Natural killer cell (primary cell): Measurements from ENCODE around the gene SPAG6. TPM values are rescaled to one million over a fixed set of nuclear protein-coding genes. Genes with fewer than 3 reads are reported as not detected.

ENCODE experiments used
- ATAC-seq, 3 donors: fragments of 150-1000 bp in 2 of 3; fragments of 200-7000 bp in 1 of 3; cut with Tn5 transposase; 1 replicate in 1 of 3; 2 replicates in 2 of 3; pipeline ENCODE4 v1.10.0; 2021; ENCODE audit warnings: mild to moderate bottlenecking in 2 of 3, moderate library complexity in 2 of 3
- DNase-seq, 2 donors: peaks; one replicate each; pipeline versions ENCODE4 v3.0.0 to v3.0.0-alpha.2; 2013 to 2021; ENCODE audit warnings: mixed read lengths in 1 of 2
- H3K27ac ChIP-seq: one replicate; pipeline ENCODE4 v1.5.1; 2013; ENCODE audit warnings: mild to moderate bottlenecking, low read length
- H3K27me3 ChIP-seq: one replicate; pipeline ENCODE4 v1.6.1; 2013; ENCODE audit warnings: low read length; ENCODE audit not compliant: control insufficient read depth, insufficient read depth
- H3K36me3 ChIP-seq: one replicate; pipeline ENCODE4 v1.6.1; 2013; ENCODE audit warnings: low read length; ENCODE audit not compliant: control insufficient read depth, insufficient read depth
- H3K4me1 ChIP-seq: one replicate; pipeline ENCODE4 v1.6.1; 2013; ENCODE audit warnings: low read length; ENCODE audit not compliant: control insufficient read depth, insufficient read depth
- H3K4me3 ChIP-seq: one replicate; pipeline ENCODE4 v1.5.1; 2013; ENCODE audit warnings: low read length
- H3K9me3 ChIP-seq: one replicate; pipeline ENCODE4 v1.6.1; 2013; ENCODE audit warnings: low read length; ENCODE audit not compliant: control insufficient read depth, insufficient read depth
- H3K27ac Mint-ChIP-seq, 2 donors: one replicate each; pipeline ENCODE4 v1.8.0; 2022; ENCODE audit warnings: mild to moderate bottlenecking in 2 of 2, mixed read lengths in 2 of 2, moderate library complexity in 1 of 2
- H3K27me3 Mint-ChIP-seq, 2 donors: one replicate each; pipeline ENCODE4 v1.8.0; 2022; ENCODE audit warnings: low read depth in 2 of 2, mixed read lengths in 2 of 2
- H3K36me3 Mint-ChIP-seq: one replicate; pipeline ENCODE4 v1.8.0; 2022; ENCODE audit warnings: mixed read lengths
- H3K4me1 Mint-ChIP-seq, 2 donors: one replicate each; pipeline ENCODE4 v1.8.0; 2022; ENCODE audit warnings: mixed read lengths in 2 of 2
- H3K4me3 Mint-ChIP-seq: one replicate; pipeline ENCODE4 v1.8.0; 2022; ENCODE audit warnings: mild to moderate bottlenecking, moderate library complexity, mixed read lengths
- H3K9me3 Mint-ChIP-seq, 2 donors: one replicate each; pipeline ENCODE4 v1.8.0; 2022; ENCODE audit warnings: mixed read lengths in 2 of 2
- CTCF ChIP-seq: fragments of 200-600 bp; IDR thresholded peaks from one replicate; pipeline ENCODE4 v1.8.0; 2022; ENCODE audit warnings: antibody characterized with exemption
- WGBS: methylation state at CpG from one replicate; pipeline ENCODE4 v1.1.7; 2013; ENCODE audit warnings: missing lambda C conversion rate; ENCODE audit not compliant: insufficient coverage; 5-methylcytosine and 5-hydroxymethylcytosine counted together
- intact Hi-C: fragments of 100-400 bp; cut with micrococcal nuclease; formaldehyde crosslinking; loops from one replicate; pipeline ENCODE4 v1.14.2; 2022
- total RNA-seq, 4 donors: library from RNA; stranded (reverse); fragments of 120-200 nt in 1 of 4; gene quantifications; one replicate each; pipeline versions ENCODE4 v1.2.3 to v1.2.4, GENCODE V29; 2013 to 2022

Gene SPAG6
- total RNA-seq, 3 donors from 2014 or later (not counting 1 experiment from before 2014, with no cell fraction given): 0.35 to 0.79 TPM; not detected in 1

GRCh38 chr10:22333975-22334282 is 11.4 kb upstream of the SPAG6 start:
- Mint-ChIP-seq H3K4me3 (peak overlapping the region; percentile 91), H3K9me3 (peaks cover 0 to 2% of the 10 kb centered on the region in 2 donors), H3K27ac (peak overlapping the region; percentile 92), H3K27me3 (peaks cover 18 to 22% of the 10 kb centered on the region in 2 donors), H3K36me3 (peaks cover 10% of the 10 kb centered on the region), H3K4me1 (peaks cover 25 to 33% of the 10 kb centered on the region in 2 donors)
- H3K4me1 ChIP-seq: peaks cover 42% of the 10 kb centered on the region
- DNase-seq (no peak), ATAC-seq (no peak)
- H3K9me3 ChIP-seq: peaks cover 4% of the 10 kb centered on the region
- no peak overlapping the region for H3K4me3 ChIP-seq
- H3K27me3 ChIP-seq: peaks cover 45% of the 10 kb centered on the region
- peaks cover 13% of the 10 kb centered on the region for H3K36me3 ChIP-seq
- WGBS: 78% methylated on average over 16 of the region's 16 CpGs
- TF ChIP-seq CTCF: no peak
- intact Hi-C loops: no loop called here
- H3K27ac ChIP-seq: no peak overlapping the region

GRCh38 chr10:22334414-22335172 is 10.7 kb upstream of the SPAG6 start:
- peaks cover 25 to 33% of the 10 kb centered on the region in 2 donors for H3K4me1 Mint-ChIP-seq
- DNase-seq (peak in 1 of 2 donors; percentile 36), ATAC-seq (no peak)
- Histone ChIP-seq H3K36me3 (peaks cover 7% of the 10 kb centered on the region), H3K4me1 (peaks cover 42% of the 10 kb centered on the region), H3K27ac (peak overlapping the region; percentile 37), H3K27me3 (peaks cover 51% of the 10 kb centered on the region), H3K9me3 (peaks cover 4% of the 10 kb centered on the region), H3K4me3 (peak overlapping the region; percentile 53)
- peaks cover 22 to 24% of the 10 kb centered on the region in 2 donors for H3K27me3 Mint-ChIP-seq
- H3K4me3 Mint-ChIP-seq: peak overlapping the region; percentile 89
- no peak for TF ChIP-seq CTCF
- H3K27ac Mint-ChIP-seq: peak overlapping the region; percentile 79 to 92
- H3K9me3 Mint-ChIP-seq: peaks cover 0 to 2% of the 10 kb centered on the region in 2 donors
- H3K36me3 Mint-ChIP-seq: peaks cover 5% of the 10 kb centered on the region
- intact Hi-C loops: loop anchor here (1.0 kb wide), 1 partner anchor 9 kb away; no protein-coding TSS in a partner anchor
- 41% methylated on average over 72 of the region's 73 CpGs for WGBS

DNA sequence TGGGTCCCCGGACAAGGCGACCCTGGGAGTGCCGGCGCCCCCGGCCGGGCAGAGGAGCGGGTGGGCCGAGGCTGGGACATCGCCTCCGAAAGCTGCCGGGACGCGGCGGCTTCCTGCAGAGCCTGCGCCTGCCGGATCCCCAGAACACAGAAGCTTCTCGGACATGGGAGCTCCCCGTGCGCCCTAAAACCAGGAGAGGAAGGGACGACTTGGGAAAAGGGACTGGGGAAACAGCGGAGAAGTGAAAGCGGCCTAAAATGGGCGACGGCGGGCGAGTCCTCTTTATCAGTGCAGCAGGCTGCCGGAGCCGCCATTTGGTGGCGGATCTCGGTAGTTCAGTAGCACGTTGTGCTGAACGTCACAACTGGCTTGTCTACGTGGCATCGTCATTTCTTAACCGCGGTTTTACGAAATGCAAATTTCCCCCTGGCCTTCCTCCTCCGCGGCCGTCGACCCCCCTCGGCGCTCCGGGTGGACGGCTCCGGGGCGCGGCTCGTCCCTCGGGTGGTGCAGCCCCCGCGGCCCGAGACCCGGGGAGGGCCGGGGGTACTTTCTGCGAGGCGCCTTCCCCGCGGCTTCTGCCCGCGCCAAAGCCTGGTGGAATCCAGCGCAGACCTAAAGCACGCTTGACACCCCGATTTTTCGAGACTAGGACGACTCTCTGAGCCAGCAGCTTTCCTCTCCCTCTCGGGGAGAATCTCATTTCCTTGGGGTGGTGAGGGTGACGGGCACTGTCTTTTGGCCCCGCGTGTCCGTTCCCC is 9.9 kb upstream of the SPAG6 start:
- Mint-ChIP-seq H3K9me3 (peaks cover 0 to 2% of the 10 kb centered on the region in 2 donors), H3K36me3 (no peaks in the 10 kb centered on the region), H3K4me1 (peaks cover 31 to 39% of the 10 kb centered on the region in 2 donors), H3K27me3 (peaks cover 28 to 30% of the 10 kb centered on the region in 2 donors), H3K27ac (peak overlapping the region; percentile 79 to 92), H3K4me3 (peak overlapping the region; percentile 89)
- DNase-seq: peak; percentile 74 to 92
- peak; percentile 81 to 92 (median 84) for ATAC-seq
- Histone ChIP-seq H3K27me3 (peaks cover 58% of the 10 kb centered on the region), H3K27ac (peak overlapping the region; percentile 37), H3K9me3 (peaks cover 4% of the 10 kb centered on the region), H3K4me3 (peak overlapping the region; percentile 53), H3K36me3 (peaks cover under 1% of the 10 kb centered on the region), H3K4me1 (peaks cover 48% of the 10 kb centered on the region)
- WGBS: 3% methylated on average over 71 of the region's 71 CpGs
- intact Hi-C loops: loop anchor here (1.0 kb wide), 1 partner anchor 10 kb away; no protein-coding TSS in a partner anchor
- no peak for TF ChIP-seq CTCF
